ENCODE results near the gene RACGAP1.
"Not testable (repeated sequence)": the region's sequence is repeated elsewhere in the genome, so short reads cannot be mapped to it uniquely, and the experiment has no call there.

The RACGAP1 gene

DNA sequence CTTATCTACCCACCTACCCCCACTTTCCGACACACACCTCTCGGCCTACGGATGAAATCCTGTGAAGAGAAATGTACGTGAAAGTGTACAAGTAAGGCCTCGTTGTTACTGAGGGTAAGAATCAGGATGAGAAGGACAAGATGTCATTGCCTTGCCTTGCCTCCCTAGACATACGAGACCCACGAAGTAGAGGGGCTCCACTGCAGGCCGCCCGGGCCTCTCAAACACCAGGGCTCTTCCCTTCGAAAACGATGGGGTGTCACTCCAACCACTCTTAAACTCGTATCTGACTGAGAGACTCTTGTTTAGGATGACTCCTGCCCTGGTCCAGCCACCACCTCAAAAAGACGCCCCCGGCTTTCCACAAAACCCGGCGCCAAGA, 498 bp downstream of the RACGAP1 start:
- no peak for DNase-seq

DNA sequence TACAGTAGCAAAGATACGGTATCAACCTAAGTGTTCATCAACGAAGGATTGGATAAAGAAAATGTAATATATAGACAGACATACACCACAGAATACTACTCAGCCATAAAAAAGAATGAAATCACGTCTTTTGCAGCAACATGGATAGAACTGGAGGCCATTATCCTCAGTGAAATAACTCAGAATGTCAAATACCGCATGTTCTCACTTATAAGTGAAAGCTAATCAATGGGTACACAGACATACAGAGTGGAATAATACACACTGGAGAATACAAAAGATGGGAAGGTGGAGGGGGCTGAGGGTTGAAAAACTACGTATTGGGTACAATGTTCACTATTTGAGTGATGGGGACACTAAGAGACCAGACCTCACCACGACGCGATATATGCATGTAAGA, 1.1 kb downstream of the RACGAP1 start:
- no peak for DNase-seq

DNA sequence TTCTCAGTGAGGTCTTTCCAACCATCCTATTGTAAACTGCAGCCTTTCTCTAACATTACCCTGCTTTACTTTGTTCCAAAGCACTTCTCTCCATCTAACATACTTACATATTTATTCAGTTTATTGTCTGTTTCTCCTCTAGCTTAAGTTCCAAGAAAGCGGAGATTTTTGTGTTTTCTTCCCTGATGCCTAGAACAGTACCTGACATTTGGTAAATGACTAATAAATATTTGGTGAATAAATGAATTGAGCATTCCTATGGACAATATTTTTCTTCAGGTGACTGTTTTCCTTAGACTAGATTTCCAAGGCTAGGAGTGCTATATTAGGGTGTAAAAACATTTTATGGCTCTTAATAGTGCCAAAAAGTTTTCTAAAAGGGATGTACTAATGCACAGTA, 2.4 kb downstream of the RACGAP1 start:
- DNase-seq = no peak

DNA sequence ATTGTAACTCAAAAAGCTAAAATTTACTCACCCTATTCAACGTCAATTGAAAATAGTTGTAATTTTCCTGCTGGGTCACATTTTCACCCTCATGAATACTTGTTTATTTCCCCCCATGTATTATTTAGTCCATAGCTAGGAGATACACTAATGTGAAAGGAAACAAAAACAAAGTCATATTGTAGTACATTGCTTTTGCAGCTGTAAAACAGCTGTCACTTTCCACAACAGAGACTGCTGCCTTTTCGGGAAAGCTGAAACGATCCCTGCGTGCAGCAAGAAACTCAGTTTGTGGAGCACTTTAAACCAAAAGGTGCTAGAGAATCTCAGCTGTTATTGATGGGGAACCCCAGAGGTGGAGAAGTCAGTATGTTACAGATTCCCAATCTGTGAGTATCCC, 4.3 kb downstream of the RACGAP1 start:
- DNase-seq = no peak

DNA sequence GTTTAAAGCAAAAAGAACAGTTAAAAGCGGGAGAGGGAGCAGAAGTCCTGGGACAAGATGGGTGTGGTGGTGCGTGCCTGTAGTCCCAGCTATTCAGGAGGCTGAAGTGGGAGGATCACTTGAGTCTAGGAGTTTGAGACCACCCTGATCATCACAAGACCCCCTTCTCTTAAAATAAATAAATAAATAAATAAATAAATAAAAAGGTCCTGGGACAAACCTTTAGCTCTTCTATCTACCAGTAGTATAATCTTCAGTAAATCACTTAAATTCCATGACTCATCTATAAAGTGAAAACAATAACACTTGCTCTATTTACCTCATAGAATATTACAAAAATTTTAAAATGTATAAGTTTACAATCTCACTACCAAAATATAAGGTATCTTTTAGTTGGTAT, 5.8 kb downstream of the RACGAP1 start:
- no peak for DNase-seq

DNA sequence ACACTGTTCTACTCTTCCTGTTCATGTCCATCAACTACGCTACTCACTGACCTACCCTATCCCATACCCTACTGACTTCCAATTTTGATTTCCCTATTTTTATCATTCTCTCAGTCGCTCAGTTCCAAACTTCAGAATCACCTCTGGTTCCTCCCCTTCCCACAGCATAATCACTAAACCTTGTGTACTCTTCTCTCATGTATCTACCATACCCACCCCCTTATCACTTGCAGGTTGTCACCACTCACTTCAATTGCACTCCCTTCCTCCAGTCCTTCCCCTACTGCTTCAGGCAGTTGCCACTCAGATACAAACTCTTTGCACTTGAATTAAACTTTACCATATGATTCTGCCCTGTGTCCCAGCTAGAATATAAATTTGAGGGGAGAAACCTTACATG, 6.3 kb downstream of the RACGAP1 start:
- no peak for DNase-seq

DNA sequence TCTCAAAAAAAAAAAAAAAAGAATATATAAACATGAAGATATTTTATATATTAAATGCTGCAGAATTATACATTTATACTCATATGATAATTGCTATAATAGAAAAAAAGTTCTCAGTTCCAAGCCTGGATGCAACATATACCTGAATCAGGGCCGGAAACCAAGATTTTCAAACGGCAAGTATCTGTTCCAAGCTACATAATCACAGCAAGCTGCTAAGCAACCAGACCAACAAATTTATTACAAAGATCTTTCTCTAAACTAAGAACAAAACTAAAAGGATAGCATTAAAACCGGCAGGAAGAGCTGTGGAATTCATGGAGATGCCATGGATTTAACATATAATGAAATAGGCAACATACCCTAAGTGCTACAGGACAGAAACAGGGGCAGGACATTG, 7.1 kb downstream of the RACGAP1 start:
- no peak for DNase-seq

DNA sequence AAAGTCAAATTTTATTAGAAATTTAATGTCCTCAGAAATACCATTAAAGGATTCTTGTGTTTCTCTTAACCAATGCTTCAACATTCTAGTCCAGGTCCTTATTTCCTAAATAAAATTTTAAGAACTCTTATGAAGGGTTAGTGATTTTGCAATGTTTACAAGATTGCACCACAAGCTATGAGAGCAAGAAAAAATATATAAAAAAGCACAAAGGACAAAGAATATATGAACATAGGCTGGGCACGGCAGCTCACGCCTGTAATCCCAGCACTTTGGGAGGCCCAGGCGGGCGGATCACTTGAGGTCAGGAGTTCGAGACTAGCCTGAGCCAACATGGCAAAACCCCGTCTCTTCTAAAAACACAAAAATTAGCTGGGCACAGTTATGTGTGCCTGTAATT, 7.7 kb downstream of the RACGAP1 start:
- DNase-seq = no peak

DNA sequence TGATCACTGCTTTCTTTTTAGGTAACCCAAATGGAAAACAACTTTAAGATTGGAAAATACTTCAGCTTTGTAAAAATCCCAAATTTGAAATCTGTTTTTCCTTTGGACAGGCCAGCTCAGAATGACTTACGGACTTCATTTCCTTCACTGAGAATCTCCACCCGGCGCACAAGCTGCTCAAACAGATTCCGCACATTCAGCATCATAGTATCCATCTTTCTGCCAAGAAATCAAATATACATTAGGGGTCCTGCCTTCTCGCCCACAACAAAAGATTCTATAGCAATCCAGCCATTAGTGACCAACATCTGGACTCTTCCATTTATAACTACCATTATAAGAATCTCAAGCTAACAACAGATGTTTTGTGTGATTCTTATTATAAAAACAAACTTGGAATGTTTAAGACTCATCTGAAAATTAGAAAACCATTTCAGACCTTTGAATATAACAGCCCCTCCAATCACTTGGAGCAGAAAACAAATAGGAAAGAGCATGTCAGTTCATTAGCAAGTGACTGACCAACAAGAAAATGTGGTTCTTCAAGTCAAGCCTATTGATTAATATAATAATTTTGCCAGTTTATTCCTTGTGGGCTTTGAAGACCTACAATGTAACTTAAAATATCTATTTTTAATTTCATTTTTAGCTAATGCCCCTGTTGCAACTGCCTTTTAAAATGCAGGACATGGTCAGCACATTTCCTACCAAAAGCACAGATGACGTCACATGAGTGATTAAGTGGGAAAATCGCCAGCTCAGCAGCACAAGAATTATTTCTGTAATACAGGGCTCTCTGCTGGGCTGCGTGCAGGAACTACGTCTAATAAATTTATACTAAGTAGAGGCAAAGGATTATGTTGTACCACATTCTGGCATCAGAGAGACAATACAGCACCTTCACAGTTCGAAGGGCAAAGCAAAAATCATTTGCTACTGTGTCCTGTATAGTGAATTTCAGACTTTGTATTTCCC, 8.5 kb downstream of the RACGAP1 start:
- peak; percentile 1 for DNase-seq

DNA sequence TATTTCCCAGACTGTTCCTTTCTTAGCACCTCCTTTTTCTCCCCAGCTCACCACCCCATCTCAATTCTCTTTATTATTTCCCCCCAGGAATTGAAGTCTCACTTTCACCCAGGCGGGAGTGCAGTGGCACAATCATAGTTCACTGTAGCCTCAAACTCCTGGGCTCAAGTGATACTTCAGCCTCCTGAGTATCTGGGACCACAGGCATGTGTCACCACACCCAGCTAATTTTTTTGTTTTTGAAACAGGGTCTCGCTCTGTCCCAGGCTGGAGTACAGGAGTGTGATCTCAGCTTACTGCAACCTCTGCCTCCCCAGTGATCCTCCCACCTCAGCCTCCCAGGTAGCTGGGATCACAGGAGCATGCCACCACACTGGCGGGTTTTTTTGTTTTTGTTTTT, 11.0 kb downstream of the RACGAP1 start:
- no peak for DNase-seq

DNA sequence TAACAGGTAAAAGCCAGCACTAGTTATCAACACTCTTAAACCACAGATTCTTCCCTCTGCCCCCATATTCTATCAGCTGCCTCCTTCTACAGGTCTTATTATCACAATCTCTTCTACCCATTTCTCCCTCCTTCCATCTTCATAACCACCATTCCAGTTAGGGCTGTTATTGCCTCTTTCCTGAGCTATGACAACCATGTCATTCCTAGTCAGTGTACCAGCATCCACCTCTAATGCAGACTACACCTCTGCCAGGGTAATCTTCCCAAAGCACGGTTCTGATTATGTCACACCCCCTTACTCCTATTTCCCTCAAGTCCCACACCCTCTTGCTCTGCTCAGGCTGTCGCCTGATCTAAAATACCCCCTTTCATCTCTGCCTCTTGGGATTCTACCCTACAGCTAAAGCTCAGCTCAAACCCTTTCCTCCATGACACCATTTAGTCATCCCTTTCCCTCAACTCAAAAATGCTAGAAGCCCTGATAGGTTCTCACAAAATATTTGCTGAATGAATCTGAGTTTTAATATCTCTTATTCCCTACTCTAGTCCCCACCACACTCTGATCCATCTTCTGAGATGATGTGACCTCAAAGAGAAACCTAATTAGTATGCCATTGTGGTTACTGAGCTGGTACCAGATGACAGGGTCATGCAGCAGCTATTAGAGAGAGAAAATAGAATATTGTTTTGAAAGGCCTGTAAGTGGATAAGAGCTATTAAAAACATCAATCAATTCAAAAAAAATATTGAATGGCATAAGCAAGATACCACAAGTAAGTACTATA, 11.7 kb downstream of the RACGAP1 start:
- DNase-seq = no peak

DNA sequence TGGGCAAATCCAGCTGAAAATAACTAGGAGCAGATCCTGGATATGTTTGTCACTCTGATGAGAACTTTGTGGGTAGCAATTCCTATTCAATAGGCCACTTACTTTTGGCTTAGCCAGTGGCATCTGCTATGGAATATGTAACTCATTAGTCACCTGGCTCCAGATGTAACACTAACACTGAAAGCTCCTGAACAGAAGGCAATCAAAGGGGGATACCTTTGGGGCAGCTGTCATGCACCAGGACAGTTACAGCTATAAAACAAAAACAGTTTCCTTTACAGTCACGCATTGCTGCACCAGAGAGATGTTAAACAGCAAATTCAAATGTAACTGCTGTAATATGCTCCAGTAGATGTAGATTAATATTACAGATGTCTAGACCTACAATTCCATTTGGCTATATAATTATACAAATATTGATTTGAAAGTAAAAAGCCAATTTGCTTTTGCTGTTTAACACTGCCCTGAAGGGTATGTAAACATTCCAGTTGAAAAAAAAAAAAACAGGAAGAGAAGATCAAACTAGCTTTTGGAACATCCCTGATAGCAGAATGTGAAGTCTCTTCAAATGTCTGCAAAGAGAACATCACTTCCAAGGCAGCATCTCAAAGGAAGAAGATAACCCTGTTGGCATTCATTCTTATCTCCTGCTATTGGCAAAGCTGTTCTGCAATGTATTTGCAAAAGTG, 18.4 kb downstream of the RACGAP1 start:
- peak; percentile 25 for DNase-seq

DNA sequence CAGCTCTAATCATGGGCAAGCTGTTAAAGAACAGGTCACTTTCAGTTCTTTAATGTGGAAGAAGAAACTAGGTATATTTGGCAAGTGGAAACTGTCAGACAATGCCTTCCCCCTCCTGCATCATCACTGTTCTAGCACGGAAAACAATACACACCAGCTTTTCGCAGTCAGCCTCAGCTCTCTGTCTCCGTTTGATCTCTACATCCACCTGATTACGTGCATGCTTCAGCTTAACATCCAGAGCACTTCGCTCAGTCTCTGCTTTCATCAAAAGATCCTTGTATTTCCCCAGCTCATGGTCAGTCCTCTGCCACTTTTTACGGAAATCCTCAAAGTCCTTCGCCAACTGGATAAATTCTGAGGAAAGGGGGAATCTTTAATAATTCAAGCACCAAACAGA, 19.0 kb downstream of the RACGAP1 start:
- DNase-seq = no peak

DNA sequence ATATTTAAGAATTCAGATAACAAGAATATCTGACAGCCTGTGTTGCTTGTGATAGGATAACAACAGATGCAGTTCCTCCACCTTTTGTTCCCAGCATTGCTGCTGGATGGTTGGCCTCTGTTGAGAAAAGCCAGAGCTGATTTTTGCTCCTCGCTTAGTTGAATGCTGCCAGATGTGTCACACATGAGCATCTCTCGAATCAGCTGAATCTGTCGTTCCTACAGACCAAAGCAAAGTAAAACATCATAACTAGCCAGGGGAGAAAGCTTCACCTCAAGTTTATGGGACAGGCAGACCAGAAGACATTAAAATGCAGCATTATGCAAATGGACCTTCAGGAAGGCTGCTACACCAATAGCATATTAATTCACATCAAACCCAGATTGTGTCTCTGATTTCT, 20.1 kb downstream of the RACGAP1 start:
- DNase-seq = no peak

DNA sequence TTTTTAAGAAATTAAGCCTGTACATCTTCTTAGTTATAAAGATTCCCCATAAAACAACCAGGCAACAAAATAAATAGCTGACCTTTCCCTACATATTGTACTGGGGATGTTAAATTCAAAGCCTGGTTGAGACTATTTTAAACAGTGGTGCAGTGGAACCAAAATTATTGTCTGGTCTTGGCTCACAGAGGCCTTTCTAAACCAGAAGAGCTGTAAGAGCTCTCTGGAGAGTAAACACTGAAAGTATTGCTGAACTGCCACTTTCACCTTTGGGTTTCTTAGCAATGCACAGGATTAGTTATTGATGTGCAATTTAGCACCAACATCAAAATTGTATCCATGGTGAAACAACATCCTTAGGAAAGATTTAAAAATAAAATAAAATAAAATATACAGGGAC, 20.6 kb downstream of the RACGAP1 start:
- DNase-seq = no peak

DNA sequence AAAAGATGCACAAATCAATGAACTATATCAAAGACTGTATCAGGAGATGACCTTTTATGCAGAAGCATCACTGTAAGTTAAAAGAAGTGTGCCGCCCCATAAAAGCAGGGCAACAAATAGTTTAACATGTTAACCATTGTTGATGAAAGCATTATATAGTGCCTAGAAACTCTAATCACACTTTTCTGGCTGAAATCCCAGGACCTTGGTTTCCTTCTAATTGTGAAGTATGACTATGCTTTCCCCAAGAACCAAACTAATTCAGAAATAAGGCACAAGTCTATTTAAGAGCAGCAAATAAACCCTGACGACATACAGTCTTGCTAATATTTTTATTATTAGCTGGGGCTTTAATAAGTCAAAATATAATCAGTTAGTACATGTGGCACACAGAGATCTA, 21.7 kb downstream of the RACGAP1 start:
- no peak for DNase-seq

DNA sequence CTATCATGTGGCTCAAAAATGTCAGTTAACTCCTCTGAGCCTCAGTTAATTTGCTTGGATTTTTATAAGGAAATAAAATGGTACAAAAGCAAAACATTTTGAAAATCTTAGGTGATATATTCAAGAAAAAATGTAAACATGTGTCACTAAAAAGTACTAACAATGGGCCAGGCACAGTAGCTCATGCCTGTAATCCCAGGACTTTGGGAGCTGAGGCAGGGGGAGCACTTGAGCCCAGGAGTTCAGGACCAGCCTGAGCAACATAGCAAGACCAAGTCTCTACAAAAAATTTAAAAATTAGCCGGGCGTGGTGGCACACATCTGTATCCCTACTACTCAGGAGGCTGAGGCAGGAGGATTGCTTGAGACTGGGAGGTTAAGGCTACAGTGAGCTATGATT, 26.8 kb downstream of the RACGAP1 start:
- DNase-seq = no peak

DNA sequence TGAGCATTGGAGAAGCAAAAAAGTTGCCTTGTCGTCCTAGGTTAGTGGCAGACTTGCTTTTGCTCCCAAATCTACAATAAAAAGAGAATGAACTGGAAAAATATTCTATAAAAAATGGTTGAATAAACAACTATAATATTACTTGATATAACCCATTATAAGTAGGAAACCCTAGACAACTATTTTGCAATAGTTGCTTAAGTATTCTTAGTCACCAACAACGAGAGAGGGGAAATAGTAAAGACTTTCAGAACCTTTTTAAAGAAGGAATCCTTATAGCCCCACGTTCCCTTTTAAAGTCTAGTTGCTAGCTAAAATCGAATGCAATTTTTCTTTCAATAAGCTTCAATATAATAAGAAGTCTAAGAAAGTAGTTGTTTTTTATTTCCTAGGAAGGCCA, 35.0 kb downstream of the RACGAP1 start:
- DNase-seq = no peak

DNA sequence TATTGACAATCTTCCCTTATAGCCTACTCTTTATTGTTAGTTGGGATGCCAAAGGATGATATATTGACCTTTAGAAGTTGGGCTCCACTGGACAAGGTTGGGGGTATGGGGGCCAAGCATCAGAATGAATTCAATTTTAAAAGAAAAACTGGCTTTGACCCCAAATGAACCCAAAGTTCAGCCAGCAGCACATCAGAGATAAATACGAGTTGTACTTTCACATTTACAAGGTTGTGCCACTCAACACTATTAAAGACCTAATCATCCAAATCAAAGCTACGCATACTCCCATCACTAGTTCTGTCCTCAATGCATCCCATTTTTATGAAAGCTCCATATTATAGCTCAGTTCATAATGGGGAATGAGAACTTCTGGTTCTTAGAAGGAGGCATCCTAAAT, 35.9 kb downstream of the RACGAP1 start:
- DNase-seq = not testable (repeated sequence)

DNA sequence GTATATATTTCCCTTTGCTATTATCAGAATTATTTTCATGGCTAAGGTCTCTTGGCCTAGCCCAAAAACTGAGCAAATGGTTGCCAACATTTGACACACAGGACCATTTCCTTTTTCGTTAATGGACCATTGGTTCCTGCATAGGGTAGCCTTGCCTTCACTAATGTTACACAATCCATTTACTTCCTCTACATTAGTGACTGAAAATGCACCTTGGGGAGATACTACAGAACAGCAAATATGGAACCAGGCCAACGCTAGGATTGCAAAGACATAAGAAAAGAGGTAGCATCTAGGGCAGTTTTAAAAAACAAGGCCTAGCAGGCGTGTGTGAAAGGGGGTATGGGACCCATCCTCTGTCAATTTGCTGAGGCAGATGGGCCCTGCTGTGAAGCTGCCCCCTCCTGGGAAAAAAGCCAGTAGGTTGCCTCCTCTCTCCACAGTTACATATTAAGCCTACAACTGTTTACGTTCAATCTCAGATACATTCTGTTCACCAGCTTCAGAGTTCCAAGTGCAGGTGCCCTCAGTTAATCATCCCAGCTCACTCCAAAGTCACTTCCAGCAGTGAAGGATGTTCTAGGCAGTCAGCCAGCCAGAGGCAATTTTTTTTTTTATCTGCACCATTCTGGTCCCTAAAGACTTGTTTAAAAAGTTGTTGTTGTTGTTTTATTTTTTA, 37.5 kb downstream of the RACGAP1 start:
- no peak for DNase-seq

DNA sequence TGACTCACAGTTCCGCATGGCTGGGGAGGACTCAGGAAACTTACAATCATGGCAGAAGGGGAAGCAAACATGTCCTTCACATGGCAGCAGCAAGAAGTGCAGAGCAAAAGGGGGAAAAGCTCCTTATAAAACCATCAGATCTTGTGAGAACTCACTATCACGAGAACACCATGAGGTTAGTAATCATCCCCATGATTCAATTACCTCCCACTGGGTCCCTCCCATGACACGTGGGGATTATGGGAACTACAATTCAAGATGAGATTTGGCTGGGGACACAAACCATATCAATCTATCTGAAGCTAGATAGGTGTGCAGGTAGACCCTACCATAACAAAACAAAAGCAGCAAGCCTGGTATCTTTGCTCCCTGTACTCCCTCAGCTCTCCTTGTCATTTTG, 38.8 kb downstream of the RACGAP1 start:
- DNase-seq = not testable (repeated sequence)

DNA sequence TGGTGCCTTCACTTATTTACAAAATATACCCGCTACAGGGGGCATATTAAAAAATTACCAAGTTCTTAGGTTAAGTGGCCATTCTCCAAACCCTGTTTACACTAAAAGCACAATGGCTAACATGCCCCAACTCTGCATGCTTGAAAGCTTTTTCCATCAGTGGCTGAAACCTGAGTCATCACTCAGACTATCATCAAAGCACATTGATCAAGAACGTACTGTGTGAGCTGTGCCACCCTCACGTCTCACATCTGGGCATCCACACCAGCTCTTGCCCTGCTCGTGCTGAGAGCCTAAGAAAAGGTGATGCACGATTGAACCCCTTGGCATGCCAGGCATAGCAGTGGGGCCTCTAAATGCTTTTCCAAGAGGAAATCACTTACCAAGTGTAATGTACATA, 39.3 kb downstream of the RACGAP1 start:
- DNase-seq = no peak

Data from NCI-H2029 (cell line).